Endothelial cell of umbilical vein (primary cell): ENCODE measurements around the gene RNU1-3.

Source experiments
- POLR2AphosphoS5 ChIP-seq: IDR thresholded peaks from 2 replicates; pipeline ENCODE4 v1.6.1; 2012; ENCODE audit warnings: low read depth, mild to moderate bottlenecking, control low read depth, low read length, moderate library complexity; ENCODE audit not compliant: insufficient read depth
- TF ChIP-seq, protein P1 (sequence below), 2 donors: IDR thresholded peaks; 1 replicate in 1 of 2; 2 replicates in 1 of 2; pipeline ENCODE4 v1.5.1; 2011; ENCODE audit warnings: low read length in 2 of 2, mild to moderate bottlenecking in 2 of 2, moderate library complexity in 2 of 2, control low read depth in 1 of 2, inconsistent platforms in 1 of 2, low read depth in 1 of 2; ENCODE audit not compliant: insufficient read depth in 1 of 2; ENCODE audit errors: extremely low read depth in 1 of 2

DNA sequence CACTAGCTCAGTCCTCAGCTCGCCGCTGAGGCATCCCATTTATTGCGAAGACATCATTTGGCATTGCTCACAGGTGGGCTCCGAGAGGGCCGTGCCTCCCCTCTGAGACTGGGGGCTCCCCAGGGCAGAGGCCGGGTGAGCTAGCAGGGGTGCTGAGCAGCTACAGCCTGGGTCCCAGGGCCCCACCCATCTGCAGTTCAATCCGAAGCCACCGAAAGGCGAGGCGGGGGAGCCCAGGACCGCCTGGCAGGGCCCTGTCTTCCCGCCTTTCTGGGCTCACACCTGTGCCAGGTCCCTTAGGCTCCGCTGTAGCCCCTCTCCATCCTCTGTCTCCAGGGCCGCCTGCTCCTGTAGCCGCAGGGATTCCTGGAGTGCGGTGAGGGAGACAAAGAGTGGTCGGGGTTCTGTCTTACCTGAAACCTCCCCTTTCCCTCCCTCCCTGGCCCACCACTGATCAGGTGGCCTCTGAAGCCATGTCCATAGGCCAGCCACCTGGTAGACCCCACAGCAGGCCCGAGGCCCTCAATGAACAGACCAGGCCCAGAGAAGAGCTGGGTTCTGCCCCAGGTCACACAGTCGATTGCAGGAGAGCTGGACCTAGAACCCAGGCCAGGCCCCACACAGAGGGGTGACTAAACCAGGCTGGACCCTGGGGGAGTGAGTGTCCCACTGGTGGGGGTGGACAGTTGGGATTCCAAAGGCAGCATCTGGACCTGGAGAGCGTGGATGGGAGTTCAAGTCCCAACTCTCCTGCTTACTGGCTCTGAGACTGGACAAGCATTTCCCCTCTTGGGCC lies 35.3 kb downstream of the RNU1-3 start:
- TF ChIP-seq, protein P1, sequence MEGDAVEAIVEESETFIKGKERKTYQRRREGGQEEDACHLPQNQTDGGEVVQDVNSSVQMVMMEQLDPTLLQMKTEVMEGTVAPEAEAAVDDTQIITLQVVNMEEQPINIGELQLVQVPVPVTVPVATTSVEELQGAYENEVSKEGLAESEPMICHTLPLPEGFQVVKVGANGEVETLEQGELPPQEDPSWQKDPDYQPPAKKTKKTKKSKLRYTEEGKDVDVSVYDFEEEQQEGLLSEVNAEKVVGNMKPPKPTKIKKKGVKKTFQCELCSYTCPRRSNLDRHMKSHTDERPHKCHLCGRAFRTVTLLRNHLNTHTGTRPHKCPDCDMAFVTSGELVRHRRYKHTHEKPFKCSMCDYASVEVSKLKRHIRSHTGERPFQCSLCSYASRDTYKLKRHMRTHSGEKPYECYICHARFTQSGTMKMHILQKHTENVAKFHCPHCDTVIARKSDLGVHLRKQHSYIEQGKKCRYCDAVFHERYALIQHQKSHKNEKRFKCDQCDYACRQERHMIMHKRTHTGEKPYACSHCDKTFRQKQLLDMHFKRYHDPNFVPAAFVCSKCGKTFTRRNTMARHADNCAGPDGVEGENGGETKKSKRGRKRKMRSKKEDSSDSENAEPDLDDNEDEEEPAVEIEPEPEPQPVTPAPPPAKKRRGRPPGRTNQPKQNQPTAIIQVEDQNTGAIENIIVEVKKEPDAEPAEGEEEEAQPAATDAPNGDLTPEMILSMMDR (IDR thresholded peaks at IDR 0.05; ENCODE audit: extremely low read depth in 1 of 2, insufficient read depth in 1 of 2, low read depth in 1 of 2, low read length in 2 of 2): no peak
- no peak for TF ChIP-seq POLR2AphosphoS5
